CD14-positive monocyte (primary cell): ENCODE results near the gene STMN3. TPM values are rescaled to one million over a fixed set of nuclear protein-coding genes. Genes with fewer than 3 reads are reported as not detected.

ENCODE experiments used
- DNase-seq, 3 donors: peaks; one replicate each; pipeline ENCODE4 v3.0.0-alpha.2; 2011 to 2022
- H2AFZ ChIP-seq: 2 replicates; pipeline ENCODE4 v1.6.0; 2012; ENCODE audit warnings: mild to moderate bottlenecking, low read depth, low read length, inconsistent platforms; ENCODE audit not compliant: insufficient read depth, poor library complexity, severe bottlenecking
- H3K27ac ChIP-seq, 2 donors: 1 replicate in 1 of 2; 2 replicates in 1 of 2; pipeline ENCODE4 v1.5.1; 2012 to 2013; ENCODE audit warnings: low read length in 2 of 2, control low read depth in 1 of 2, inconsistent platforms in 1 of 2, low read depth in 1 of 2, mild to moderate bottlenecking in 1 of 2
- H3K27me3 ChIP-seq, 2 donors: one replicate each; pipeline versions ENCODE4 v1.6.0 to v1.6.1; 2011 to 2013; ENCODE audit warnings: low read length in 2 of 2; ENCODE audit not compliant: control insufficient read depth in 2 of 2, insufficient read depth in 2 of 2
- H3K36me3 ChIP-seq, 2 donors: replicated peaks in 1 of 2; 1 replicate in 1 of 2; 2 replicates in 1 of 2; pipeline versions ENCODE4 v1.5.1 to v1.6.1; 2012 to 2013; ENCODE audit warnings: low read length in 2 of 2, control low read depth in 1 of 2, inconsistent platforms in 1 of 2, mild to moderate bottlenecking in 1 of 2; ENCODE audit not compliant: insufficient read depth in 2 of 2, control insufficient read depth in 1 of 2
- H3K4me1 ChIP-seq, 2 donors: 1 replicate in 1 of 2; 2 replicates in 1 of 2; pipeline versions ENCODE4 v1.5.1 to v1.6.1; 2012 to 2013; ENCODE audit warnings: low read length in 2 of 2, control low read depth in 1 of 2, inconsistent platforms in 1 of 2, mild to moderate bottlenecking in 1 of 2, moderate library complexity in 1 of 2; ENCODE audit not compliant: insufficient read depth in 2 of 2, control insufficient read depth in 1 of 2
- H3K4me2 ChIP-seq: replicated peaks from 2 replicates; pipeline ENCODE3; 2012; ENCODE audit warnings: low read length, moderate library complexity, mild to moderate bottlenecking; ENCODE audit not compliant: poor library complexity, severe bottlenecking; ENCODE audit errors: extremely low read depth
- H3K4me3 ChIP-seq, 3 experiments: fragments of 200-600 bp in 1 of 3; sonication (generic) in 1 of 3; replicated peaks in 1 of 3; 1 replicate in 2 of 3; 2 replicates in 1 of 3; pipeline ENCODE4 v1.5.1; 2011 to 2013; ENCODE audit warnings: low read length in 3 of 3, mild to moderate bottlenecking in 3 of 3, control low read depth in 2 of 3, low read depth in 2 of 3, inconsistent platforms in 1 of 3, moderate library complexity in 1 of 3
- H3K79me2 ChIP-seq: 2 replicates; pipeline ENCODE4 v1.6.0; 2012; ENCODE audit warnings: mild to moderate bottlenecking, control low read depth, inconsistent platforms, low read length, moderate library complexity; ENCODE audit not compliant: insufficient read depth
- H3K9ac ChIP-seq: 2 replicates; pipeline ENCODE4 v1.6.0; 2017; ENCODE audit warnings: low read length, mild to moderate bottlenecking; ENCODE audit not compliant: insufficient read depth, poor library complexity, severe bottlenecking
- H3K9me3 ChIP-seq, 2 donors: replicated peaks in 1 of 2; 1 replicate in 1 of 2; 2 replicates in 1 of 2; pipeline versions ENCODE4 v1.5.1 to v1.6.1; 2012 to 2013; ENCODE audit warnings: low read length in 2 of 2, control low read depth in 1 of 2; ENCODE audit not compliant: control insufficient read depth in 1 of 2, insufficient read depth in 1 of 2
- H4K20me1 ChIP-seq: 2 replicates; pipeline ENCODE4 v1.6.0; 2012; ENCODE audit warnings: mild to moderate bottlenecking, low read length, control low read depth, moderate library complexity; ENCODE audit not compliant: insufficient read depth
- H3K27ac Mint-ChIP-seq, 7 donors: one replicate each; pipeline ENCODE4 v1.8.0; 2020; ENCODE audit warnings: mild to moderate bottlenecking in 7 of 7, mixed read lengths in 7 of 7, moderate library complexity in 6 of 7, inconsistent platforms in 2 of 7
- H3K27me3 Mint-ChIP-seq, 3 donors: one replicate each; pipeline ENCODE4 v1.8.0; 2021 to 2022; ENCODE audit warnings: low read depth in 3 of 3, mild to moderate bottlenecking in 3 of 3, mixed read lengths in 3 of 3, moderate library complexity in 3 of 3, inconsistent platforms in 1 of 3
- H3K36me3 Mint-ChIP-seq, 2 donors: one replicate each; pipeline ENCODE4 v1.8.0; 2020; ENCODE audit warnings: mixed read lengths in 2 of 2, inconsistent platforms in 1 of 2, mild to moderate bottlenecking in 1 of 2
- H3K4me1 Mint-ChIP-seq: one replicate; pipeline ENCODE4 v1.8.0; 2020; ENCODE audit warnings: mild to moderate bottlenecking, mixed read lengths
- H3K4me3 Mint-ChIP-seq, 2 donors: one replicate each; pipeline ENCODE4 v1.8.0; 2020; ENCODE audit warnings: mild to moderate bottlenecking in 2 of 2, mixed read lengths in 2 of 2, moderate library complexity in 1 of 2
- H3K9me3 Mint-ChIP-seq, 7 donors: one replicate each; pipeline ENCODE4 v1.8.0; 2020 to 2022; ENCODE audit warnings: mixed read lengths in 7 of 7, mild to moderate bottlenecking in 6 of 7, moderate library complexity in 6 of 7, inconsistent platforms in 2 of 7
- CTCF ChIP-seq: fragments of 200-600 bp; IDR thresholded peaks from one replicate; pipeline ENCODE4 v1.8.0; 2022; ENCODE audit warnings: antibody characterized with exemption, mild to moderate bottlenecking
- WGBS: methylation state at CpG from one replicate; pipeline ENCODE4 v1.1.5; 2013; ENCODE audit warnings: missing lambda C conversion rate; ENCODE audit not compliant: insufficient coverage; 5-methylcytosine and 5-hydroxymethylcytosine counted together
- intact Hi-C, 2 donors: fragments of 100-400 bp; cut with micrococcal nuclease; formaldehyde crosslinking; loops; one replicate each; pipeline versions ENCODE4 v1.15.0 to v1.15.1; 2023
- polyA plus RNA-seq, 3 donors: library from polyadenylated mRNA; depleted of rRNA in 1 of 3; unstranded in 2 of 3; stranded (reverse) in 1 of 3; fragments of 300-500 nt in 2 of 3; fragments of >200 nt in 1 of 3; fragmentation: Illumina TruSeq in 2 of 3; gene quantifications; 1 replicate in 2 of 3; 2 replicates in 1 of 3; pipeline ENCODE4 v1.2.3, GENCODE V29; 2012 to 2021

STMN3 gene
- polyA plus RNA-seq, 3 donors, result 0.10 to 8.1 (median 0.15) TPM

GRCh38 chr20:63680427-63680826, 27.2 kb upstream of the STMN3 start:
- Histone ChIP-seq H4K20me1 (no peaks in the 10 kb centered on the region), H3K4me1 (peaks cover 2 to 14% of the 10 kb centered on the region in 2 donors), H3K9ac (no peak overlapping the region), H3K79me2 (no peaks in the 10 kb centered on the region), H3K27me3 (no peaks in the 10 kb centered on the region), H3K27ac (no peak overlapping the region), H2AFZ (no peak overlapping the region), H3K4me3 (no peak overlapping the region), H3K9me3 (no peaks in the 10 kb centered on the region), H3K36me3 (peaks cover 22 to 43% of the 10 kb centered on the region in 2 donors), H3K4me2 (no peak overlapping the region)
- WGBS, result 96% methylated on average over 10 of the region's 13 CpGs
- no peak overlapping the region for H3K4me3 Mint-ChIP-seq
- peaks cover 0 to 2% (median 0%) of the 10 kb centered on the region in 7 donors for H3K9me3 Mint-ChIP-seq
- H3K27me3 Mint-ChIP-seq, result peaks cover 0 to 2% (median 0%) of the 10 kb centered on the region in 3 donors
- intact Hi-C loops, result no loop called here
- H3K27ac Mint-ChIP-seq, result no peak overlapping the region
- TF ChIP-seq CTCF, result no peak
- H3K4me1 Mint-ChIP-seq, result peaks cover 10% of the 10 kb centered on the region
- H3K36me3 Mint-ChIP-seq, result peaks cover 34 to 47% of the 10 kb centered on the region in 2 donors
- no peak for DNase-seq

- H3K36me3 ChIP-seq, result peaks cover 22 to 46% of the 10 kb centered on the region in 2 donors
- H3K9ac ChIP-seq, result no peak overlapping the region
- intact Hi-C loops, result no loop called here
- no peak overlapping the region for H2AFZ ChIP-seq
- TF ChIP-seq CTCF, result no peak
- H3K36me3 Mint-ChIP-seq, result peaks cover 35 to 52% of the 10 kb centered on the region in 2 donors
- H3K79me2 ChIP-seq, result no peaks in the 10 kb centered on the region
- H3K4me2 ChIP-seq, result no peak overlapping the region
- H3K9me3 Mint-ChIP-seq, result peaks cover 0 to 2% (median 0%) of the 10 kb centered on the region in 7 donors
- H3K4me1 ChIP-seq, result peaks cover 0 to 9% of the 10 kb centered on the region in 2 donors
- H3K4me3 Mint-ChIP-seq, result no peak overlapping the region
- H3K4me3 ChIP-seq, result no peak overlapping the region
- no peaks in the 10 kb centered on the region for H3K27me3 Mint-ChIP-seq
- H3K27ac Mint-ChIP-seq, result no peak overlapping the region
- peaks cover 4% of the 10 kb centered on the region for H3K4me1 Mint-ChIP-seq
- DNase-seq, result no peak
- no peaks in the 10 kb centered on the region for H3K27me3 ChIP-seq
- no peaks in the 10 kb centered on the region for H3K9me3 ChIP-seq
- H3K27ac ChIP-seq, result no peak overlapping the region
- H4K20me1 ChIP-seq, result no peaks in the 10 kb centered on the region
- WGBS, result 95% methylated on average over 19 of the region's 19 CpGs
These were observed 26.6 kb upstream of the STMN3 start for GRCh38 chr20:63679799-63680305.
